Neural cell (in vitro differentiated cells): ENCODE data around the gene OR7G2. TPM values are rescaled to one million over a fixed set of nuclear protein-coding genes. Genes with fewer than 3 reads are reported as not detected.

Experiments used
- H2AFZ ChIP-seq: fragments of 200-600, 300-800 bp; sonication (generic), shearing (Covaris generic); 2 replicates; pipeline ENCODE4 v1.6.0; 2014; ENCODE audit warnings: low read depth, mild to moderate bottlenecking, antibody characterized with exemption, low read length, moderate library complexity
- H3F3A ChIP-seq: fragments of 200-600 bp; shearing (Covaris generic); 2 replicates; pipeline ENCODE4 v1.6.1; 2016; ENCODE audit warnings: mild to moderate bottlenecking, moderate library complexity, mixed read lengths, antibody characterized with exemption, low read length; ENCODE audit not compliant: insufficient read depth, poor library complexity, severe bottlenecking
- H3K27ac ChIP-seq: fragments of 200-600, 300-800 bp; sonication (generic), shearing (Covaris generic); 2 replicates; pipeline ENCODE4 v1.5.1; 2014; ENCODE audit warnings: mild to moderate bottlenecking, low read length, moderate library complexity
- H3K27me3 ChIP-seq: fragments of 300-800, 200-600 bp; sonication (generic), shearing (Covaris generic); 2 replicates; pipeline ENCODE4 v1.6.0; 2014; ENCODE audit warnings: mild to moderate bottlenecking, low read depth, low read length, moderate library complexity; ENCODE audit not compliant: insufficient read depth
- H3K36me3 ChIP-seq: fragments of 300-800, 200-600 bp; sonication (generic), shearing (Covaris generic); 2 replicates; pipeline ENCODE4 v1.5.1; 2014; ENCODE audit warnings: mild to moderate bottlenecking, antibody characterized with exemption, low read length, moderate library complexity; ENCODE audit not compliant: insufficient read depth
- H3K4me2 ChIP-seq: fragments of 300-800, 200-600 bp; sonication (generic), shearing (Covaris generic); 2 replicates; pipeline ENCODE4 v1.6.0; 2014; ENCODE audit warnings: mild to moderate bottlenecking, low read length
- H3K4me3 ChIP-seq: fragments of 300-800, 200-600 bp; sonication (generic), shearing (Covaris generic); 2 replicates; pipeline ENCODE4 v1.5.1; 2014; ENCODE audit warnings: mild to moderate bottlenecking, low read length, moderate library complexity
- H3K79me2 ChIP-seq: fragments of 200-600 bp; shearing (Covaris generic); replicated peaks from 2 replicates; pipeline ENCODE4 v1.6.0; 2014; ENCODE audit warnings: mild to moderate bottlenecking, low read length, moderate library complexity; ENCODE audit not compliant: insufficient read depth
- H3K9ac ChIP-seq: fragments of 300-800, 200-600 bp; sonication (generic), shearing (Covaris generic); 2 replicates; pipeline ENCODE4 v1.6.1; 2016; ENCODE audit warnings: mild to moderate bottlenecking, low read length, mixed read lengths
- H3K9me2 ChIP-seq: fragments of 200-600 bp; shearing (Covaris generic); 2 replicates; pipeline ENCODE4 v1.6.1; 2016; ENCODE audit warnings: mild to moderate bottlenecking, low read length, mixed read lengths; ENCODE audit not compliant: insufficient read depth
- H3K9me3 ChIP-seq: fragments of 200-600, 300-800 bp; sonication (generic), shearing (Covaris generic); 2 replicates; pipeline ENCODE4 v1.6.1; 2016; ENCODE audit warnings: mild to moderate bottlenecking, mixed run types, low read length, moderate library complexity, mixed read lengths
- H4K20me1 ChIP-seq: fragments of 200-600 bp; shearing (Covaris generic); 2 replicates; pipeline ENCODE4 v1.6.1; 2016; ENCODE audit warnings: mild to moderate bottlenecking, mixed run types; ENCODE audit not compliant: insufficient read depth
- CTCF ChIP-seq: fragments of 450-650 bp; IDR thresholded peaks from 2 replicates; pipeline ENCODE4 v1.5.1; 2014; ENCODE audit warnings: antibody characterized with exemption, mild to moderate bottlenecking, moderate library complexity; ENCODE audit not compliant: poor library complexity, severe bottlenecking
- EP300 ChIP-seq: fragments of 450-650 bp; conservative IDR thresholded peaks from 2 replicates; pipeline ENCODE4 v1.6.1; 2014; ENCODE audit warnings: antibody characterized with exemption, mild to moderate bottlenecking, moderate library complexity; ENCODE audit not compliant: poor library complexity, severe bottlenecking
- EZH2 ChIP-seq: fragments of 200-600, 300-800 bp; shearing (Covaris generic), sonication (generic); IDR thresholded peaks from 2 replicates; pipeline ENCODE4 v1.6.1; 2014; ENCODE audit warnings: antibody characterized with exemption, low read length, borderline replicate concordance, mild to moderate bottlenecking; ENCODE audit not compliant: insufficient read depth, poor library complexity, severe bottlenecking
- MXI1 ChIP-seq: fragments of 450-650 bp; conservative IDR thresholded peaks from 2 replicates; pipeline ENCODE4 v1.6.1; 2014; ENCODE audit warnings: antibody characterized with exemption, mild to moderate bottlenecking; ENCODE audit not compliant: poor library complexity, severe bottlenecking
- POLR2AphosphoS5 ChIP-seq: IDR thresholded peaks from 2 replicates; pipeline ENCODE4 v1.6.1; 2012
- RAD21 ChIP-seq: fragments of 450-650 bp; conservative IDR thresholded peaks from 2 replicates; pipeline ENCODE4 v1.6.1; 2014; ENCODE audit warnings: antibody characterized with exemption, mild to moderate bottlenecking, moderate library complexity
- REST ChIP-seq: IDR thresholded peaks from 2 replicates; pipeline ENCODE4 v1.6.1; 2012; ENCODE audit warnings: borderline replicate concordance
- SMC3 ChIP-seq: fragments of 450-650 bp; conservative IDR thresholded peaks from 2 replicates; pipeline ENCODE4 v1.6.1; 2014; ENCODE audit warnings: antibody characterized with exemption, mild to moderate bottlenecking, moderate library complexity; ENCODE audit not compliant: poor library complexity
- TAF1 ChIP-seq: IDR thresholded peaks from 2 replicates; pipeline ENCODE4 v1.6.1; 2012; ENCODE audit warnings: low read depth
- polyA plus RNA-seq: library from polyadenylated mRNA; depleted of rRNA; stranded (reverse); fragments of >200 nt; gene quantifications from 2 replicates; pipeline ENCODE4 v1.2.3, GENCODE V29; 2014

Gene OR7G2
- polyA plus RNA-seq, 1 donor from 2014 or later = not detected

GRCh38 chr19:9058905-9059667, 48.2 kb downstream of the OR7G2 start:
- Histone ChIP-seq H3K27me3 (no peaks in the 10 kb centered on the region), H4K20me1 (no peaks in the 10 kb centered on the region), H3K36me3 (no peaks in the 10 kb centered on the region), H3F3A (no peaks in the 10 kb centered on the region), H3K9me3 (no peaks in the 10 kb centered on the region), H3K27ac (no peak overlapping the region), H3K9me2 (no peaks in the 10 kb centered on the region), H3K9ac (no peak overlapping the region), H3K79me2 (no peaks in the 10 kb centered on the region), H3K4me2 (no peak overlapping the region), H3K4me3 (no peak overlapping the region), H2AFZ (no peak overlapping the region)
- TF ChIP-seq POLR2AphosphoS5 (no peak), MXI1 (no peak), SMC3 (no peak), REST (no peak), CTCF (no peak), EZH2 (no peak), RAD21 (no peak)

GRCh38 chr19:9057505-9058258, 49.6 kb downstream of the OR7G2 start:
- no peaks in the 10 kb centered on the region for H3K9me3 ChIP-seq

More at GRCh38 chr19:9057505-9058258, 49.6 kb downstream of the OR7G2 start:
- Histone ChIP-seq H3K4me3 (no peak overlapping the region), H3K27ac (no peak overlapping the region), H3K9ac (no peak overlapping the region), H3K27me3 (no peaks in the 10 kb centered on the region), H2AFZ (no peak overlapping the region), H3K4me2 (no peak overlapping the region), H3F3A (no peaks in the 10 kb centered on the region), H3K9me2 (no peaks in the 10 kb centered on the region), H4K20me1 (no peaks in the 10 kb centered on the region), H3K79me2 (no peaks in the 10 kb centered on the region), H3K36me3 (no peaks in the 10 kb centered on the region)
- TF ChIP-seq REST (no peak), RAD21 (no peak), SMC3 (no peak), TAF1 (no peak), EP300 (no peak), CTCF (no peak), EZH2 (no peak), MXI1 (no peak), POLR2AphosphoS5 (no peak)
